Measurements from ENCODE around the gene VAV2.

The VAV2 gene

DNA sequence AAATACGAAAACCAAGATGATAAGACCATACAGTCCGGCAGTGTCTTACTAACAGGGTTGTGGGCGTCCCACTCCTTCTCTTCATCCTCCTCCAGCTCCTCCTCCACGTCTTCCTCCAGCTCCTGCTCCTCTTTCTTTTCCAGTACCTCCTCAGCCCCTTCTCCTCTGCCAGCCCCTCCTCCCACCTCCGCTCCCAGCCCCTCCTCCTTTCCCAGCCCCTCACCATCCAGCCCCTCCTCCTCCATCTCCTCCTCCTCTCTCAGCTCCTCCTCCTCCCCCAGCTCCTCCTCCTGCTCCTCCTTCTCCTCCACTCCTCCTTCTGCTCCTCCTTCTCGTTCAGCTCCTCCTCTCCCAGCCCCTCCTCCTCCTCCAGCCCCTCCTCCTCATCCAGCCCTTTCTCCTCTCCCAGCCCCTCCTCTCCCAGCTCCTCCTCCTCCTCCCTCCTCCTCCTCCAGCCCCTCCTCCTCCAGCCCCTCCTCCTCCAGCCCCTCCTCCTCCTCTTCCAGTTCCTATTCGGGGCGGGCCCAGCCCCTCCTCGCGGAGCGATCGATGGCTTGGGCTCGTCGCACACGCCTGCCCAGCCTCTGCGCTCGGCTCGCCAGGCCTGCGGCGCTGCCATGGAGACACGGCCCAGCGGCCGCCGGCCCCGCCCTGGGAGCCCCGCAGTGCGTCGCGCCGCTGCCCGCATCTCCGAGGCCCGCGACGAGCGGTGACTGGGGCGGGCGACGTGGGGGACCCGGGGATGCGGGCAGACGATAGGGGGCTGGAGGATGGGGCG is 32.9 kb upstream of the VAV2 start, which contains the start of gene BRD3OS:
TSS of gene BRD3OS (plus strand) at position 654 of the 778 bp plus-strand sequence. CDS start 1,267 bp downstream, outside the sequence.
- Histone ChIP-seq H3K79me2 (no peaks in the 10 kb centered on the region), H3K4me1 (no peaks in the 10 kb centered on the region), H3K4me3 (ENCODE audit: low read depth, low read length) (peak within 1 kb of the TSS; percentile 71), H3K9me3 (ENCODE audit: control insufficient read depth, low read length) (no peaks in the 10 kb centered on the region), H3K27ac (peak within 1 kb of the TSS; percentile 51), H3K27me3 (ENCODE audit: control insufficient read depth, insufficient read depth, low read length) (no peaks in the 10 kb centered on the region), H2AFZ (peak within 1 kb of the TSS; percentile 53), H3K36me3 (ENCODE audit: control insufficient read depth, insufficient read depth, low read length) (no peaks in the 10 kb centered on the region), H3K9ac (peak within 1 kb of the TSS; percentile 37), H3K4me2 (ENCODE audit: low read length) (peak within 1 kb of the TSS; percentile 92)
- TF ChIP-seq, protein P1, sequence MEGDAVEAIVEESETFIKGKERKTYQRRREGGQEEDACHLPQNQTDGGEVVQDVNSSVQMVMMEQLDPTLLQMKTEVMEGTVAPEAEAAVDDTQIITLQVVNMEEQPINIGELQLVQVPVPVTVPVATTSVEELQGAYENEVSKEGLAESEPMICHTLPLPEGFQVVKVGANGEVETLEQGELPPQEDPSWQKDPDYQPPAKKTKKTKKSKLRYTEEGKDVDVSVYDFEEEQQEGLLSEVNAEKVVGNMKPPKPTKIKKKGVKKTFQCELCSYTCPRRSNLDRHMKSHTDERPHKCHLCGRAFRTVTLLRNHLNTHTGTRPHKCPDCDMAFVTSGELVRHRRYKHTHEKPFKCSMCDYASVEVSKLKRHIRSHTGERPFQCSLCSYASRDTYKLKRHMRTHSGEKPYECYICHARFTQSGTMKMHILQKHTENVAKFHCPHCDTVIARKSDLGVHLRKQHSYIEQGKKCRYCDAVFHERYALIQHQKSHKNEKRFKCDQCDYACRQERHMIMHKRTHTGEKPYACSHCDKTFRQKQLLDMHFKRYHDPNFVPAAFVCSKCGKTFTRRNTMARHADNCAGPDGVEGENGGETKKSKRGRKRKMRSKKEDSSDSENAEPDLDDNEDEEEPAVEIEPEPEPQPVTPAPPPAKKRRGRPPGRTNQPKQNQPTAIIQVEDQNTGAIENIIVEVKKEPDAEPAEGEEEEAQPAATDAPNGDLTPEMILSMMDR (IDR thresholded peaks at IDR 0.05), result no peak

DNA sequence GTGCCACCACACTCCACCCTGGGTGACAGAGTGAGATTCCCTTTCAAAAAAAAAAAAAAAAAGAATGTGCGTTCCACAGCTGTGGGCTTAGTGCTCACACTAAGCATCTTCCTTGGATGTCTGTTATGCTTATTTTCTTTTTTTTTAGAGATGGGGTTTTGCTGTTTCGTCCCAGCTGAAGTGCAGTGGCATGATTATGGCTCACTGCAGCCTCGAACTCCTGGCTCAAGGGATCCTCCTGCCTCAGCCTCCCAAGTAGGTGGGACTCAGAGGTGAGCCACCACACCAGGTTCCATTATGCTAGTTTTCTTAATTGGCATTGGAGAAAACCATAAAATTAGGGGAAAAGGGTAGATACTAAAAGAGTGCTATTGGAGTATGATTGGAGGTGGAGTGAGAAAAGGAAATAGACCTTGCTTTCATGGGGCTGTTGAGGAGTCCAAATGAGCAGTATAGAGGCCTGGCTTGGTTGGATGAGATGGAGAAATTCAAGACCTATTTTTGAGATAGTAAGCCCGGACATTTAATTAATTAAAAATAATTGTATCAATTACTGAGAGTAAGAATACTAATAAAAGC is 32.2 kb upstream of the VAV2 start:
- Histone ChIP-seq H3K27me3 (ENCODE audit: control insufficient read depth, insufficient read depth, low read length) (no peaks in the 10 kb centered on the region), H3K4me2 (ENCODE audit: low read length) (no peak overlapping the region), H3K27ac (no peak overlapping the region), H3K79me2 (no peaks in the 10 kb centered on the region), H3K9me3 (ENCODE audit: control insufficient read depth, low read length) (no peaks in the 10 kb centered on the region), H2AFZ (peak overlapping the region; percentile 53), H3K36me3 (ENCODE audit: control insufficient read depth, insufficient read depth, low read length) (no peaks in the 10 kb centered on the region), H3K4me1 (no peaks in the 10 kb centered on the region), H3K9ac (no peak overlapping the region), H3K4me3 (ENCODE audit: low read depth, low read length) (no peak overlapping the region)
- TF ChIP-seq, protein P1 (IDR thresholded peaks at IDR 0.05), result no peak

DNA sequence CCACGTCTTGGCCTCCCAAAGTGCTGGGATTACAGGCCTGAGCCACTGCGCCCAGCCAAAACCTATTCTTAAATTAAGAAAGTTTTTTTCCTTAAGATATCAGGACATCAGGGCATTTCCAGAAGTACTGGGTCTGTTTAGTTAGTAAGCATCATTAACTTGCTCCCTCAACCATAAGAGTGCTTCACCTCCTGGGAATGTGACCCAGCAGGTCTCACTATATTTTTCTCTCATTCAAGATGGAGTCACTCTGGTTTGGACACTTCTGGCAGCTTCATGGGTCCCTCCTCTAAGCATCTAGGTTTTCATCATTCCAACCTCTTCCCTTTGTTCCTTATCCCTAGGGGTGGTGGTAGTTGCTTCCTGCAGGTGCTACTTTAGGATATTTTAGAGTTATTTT is 22.8 kb upstream of the VAV2 start:
- H3K9me3 ChIP-seq (ENCODE audit: control insufficient read depth, low read length), result no peaks in the 10 kb centered on the region
- no peak overlapping the region for H3K4me3 ChIP-seq (ENCODE audit: low read depth, low read length)
- H3K4me1 ChIP-seq, result no peaks in the 10 kb centered on the region
- H2AFZ ChIP-seq, result no peak overlapping the region
- no peak overlapping the region for H3K4me2 ChIP-seq (ENCODE audit: low read length)
- TF ChIP-seq, protein P1 (IDR thresholded peaks at IDR 0.05), result no peak
- H3K36me3 ChIP-seq (ENCODE audit: control insufficient read depth, insufficient read depth, low read length), result no peaks in the 10 kb centered on the region
- H3K9ac ChIP-seq, result no peak overlapping the region
- H3K79me2 ChIP-seq, result no peaks in the 10 kb centered on the region
- H3K27me3 ChIP-seq (ENCODE audit: control insufficient read depth, insufficient read depth, low read length), result no peaks in the 10 kb centered on the region
- H3K27ac ChIP-seq, result no peak overlapping the region

DNA sequence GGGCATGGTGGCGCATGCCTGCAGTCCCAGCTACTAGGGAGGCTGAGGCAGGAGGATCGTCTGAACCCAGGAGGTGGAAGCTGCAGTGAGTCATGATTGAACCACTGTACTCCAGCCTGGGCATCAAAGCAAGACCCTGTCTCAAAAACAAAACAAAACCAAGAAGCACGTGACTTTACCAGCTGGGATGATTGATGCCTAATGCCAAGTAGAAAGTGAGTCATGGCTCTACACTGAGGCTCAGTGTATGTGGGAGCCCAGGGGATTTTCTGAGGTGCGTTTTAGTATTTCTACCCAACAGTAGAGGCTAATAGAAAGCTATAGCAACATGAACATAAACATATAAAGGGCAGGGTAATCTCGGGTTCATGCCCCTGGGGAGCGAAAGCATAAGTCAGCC is 19.3 kb upstream of the VAV2 start:
- Histone ChIP-seq H2AFZ (no peak overlapping the region), H3K9ac (no peak overlapping the region), H3K36me3 (ENCODE audit: control insufficient read depth, insufficient read depth, low read length) (no peaks in the 10 kb centered on the region), H3K27me3 (ENCODE audit: control insufficient read depth, insufficient read depth, low read length) (no peaks in the 10 kb centered on the region), H3K4me2 (ENCODE audit: low read length) (no peak overlapping the region), H3K4me3 (ENCODE audit: low read depth, low read length) (no peak overlapping the region), H3K9me3 (ENCODE audit: control insufficient read depth, low read length) (no peaks in the 10 kb centered on the region), H3K27ac (no peak overlapping the region), H3K4me1 (no peaks in the 10 kb centered on the region), H3K79me2 (no peaks in the 10 kb centered on the region)
- TF ChIP-seq, protein P1 (IDR thresholded peaks at IDR 0.05), result no peak
